Hepatocyte (in vitro differentiated cells): ENCODE results near the gene PRKRIP1. TPM values are rescaled to one million over a fixed set of nuclear protein-coding genes. Genes with fewer than 3 reads are reported as not detected.
"Not testable (repeated sequence)": the region's sequence is repeated elsewhere in the genome, so short reads cannot be mapped to it uniquely, and the experiment has no call there.

Experiments
- DNase-seq: peaks from one replicate; pipeline ENCODE4 v3.0.0-alpha.2; 2016; ENCODE audit warnings: low spot score
- H2AFZ ChIP-seq: fragments of 200-600 bp; sonication (generic); 2 replicates; pipeline ENCODE4 v1.6.0; 2016; ENCODE audit warnings: antibody characterized with exemption, mild to moderate bottlenecking
- H3K27ac ChIP-seq: fragments of 200-600 bp; sonication (generic); 2 replicates; pipeline ENCODE4 v1.5.1; 2016; ENCODE audit warnings: mild to moderate bottlenecking
- H3K27me3 ChIP-seq: fragments of 200-600 bp; sonication (generic); 2 replicates; pipeline ENCODE4 v1.6.1; 2016
- H3K36me3 ChIP-seq: fragments of 200-600 bp; sonication (generic); replicated peaks from 2 replicates; pipeline ENCODE4 v1.5.1; 2016; ENCODE audit warnings: low read depth; ENCODE audit not compliant: insufficient read depth
- H3K4me1 ChIP-seq: fragments of 200-600 bp; sonication (generic); 2 replicates; pipeline ENCODE4 v1.5.1; 2016; ENCODE audit warnings: mild to moderate bottlenecking, moderate library complexity; ENCODE audit not compliant: insufficient read depth
- H3K4me2 ChIP-seq: fragments of 200-600 bp; sonication (generic); 2 replicates; pipeline ENCODE4 v1.6.0; 2016
- H3K4me3 ChIP-seq: fragments of 200-600 bp; sonication (generic); 2 replicates; pipeline ENCODE4 v1.5.1; 2016; ENCODE audit warnings: mild to moderate bottlenecking
- H3K79me2 ChIP-seq: fragments of 200-600 bp; sonication (generic); 2 replicates; pipeline ENCODE4 v1.6.0; 2017; ENCODE audit warnings: mild to moderate bottlenecking
- H3K9me2 ChIP-seq: fragments of 200-600 bp; sonication (generic); replicated peaks from 2 replicates; pipeline ENCODE4 v1.6.0; 2017; ENCODE audit warnings: mild to moderate bottlenecking; ENCODE audit not compliant: insufficient read depth
- H3K9me3 ChIP-seq: fragments of 200-600 bp; sonication (generic); 2 replicates; pipeline ENCODE4 v1.5.1; 2016; ENCODE audit warnings: low read depth, mild to moderate bottlenecking
- H4K20me1 ChIP-seq: fragments of 200-600 bp; sonication (generic); 2 replicates; pipeline ENCODE4 v1.6.0; 2016; ENCODE audit warnings: mild to moderate bottlenecking; ENCODE audit not compliant: insufficient read depth, poor library complexity, severe bottlenecking
- EZH2 ChIP-seq: fragments of 200-600 bp; sonication (generic); IDR thresholded peaks from 2 replicates; pipeline ENCODE4 v1.6.1; 2016; ENCODE audit warnings: antibody characterized with exemption, mild to moderate bottlenecking, borderline replicate concordance
- EZH2phosphoT487 ChIP-seq: fragments of 200-600 bp; sonication (generic); IDR thresholded peaks from one replicate; pipeline ENCODE4 v1.6.1; 2018; ENCODE audit warnings: antibody characterized with exemption, mild to moderate bottlenecking, low read depth, moderate library complexity; ENCODE audit not compliant: unreplicated experiment, severe bottlenecking
- WGBS: methylation state at CpG from one replicate; pipeline ENCODE4 v1.1.6; 2016; ENCODE audit warnings: low lambda C conversion rate; ENCODE audit errors: missing lambda C conversion rate; 5-methylcytosine and 5-hydroxymethylcytosine counted together
- polyA plus RNA-seq: library from polyadenylated mRNA; unstranded; fragments of >200 nt; fragmentation: Nextera tagmentation; extraction: Ambion mirVana; gene quantifications from 2 replicates; pipeline ENCODE4 v1.2.1, GENCODE V29; 2016
- total RNA-seq: library from RNA; depleted of rRNA; stranded (reverse); fragments of >200 nt; gene quantifications from 2 replicates; pipeline ENCODE4 v1.2.3, GENCODE V29; 2014
- TF ChIP-seq, protein P1 (sequence below): fragments of 200-600 bp; sonication (generic); IDR thresholded peaks from 2 replicates; pipeline ENCODE4 v1.5.1; 2016; ENCODE audit warnings: antibody characterized with exemption, mild to moderate bottlenecking; ENCODE audit not compliant: poor library complexity

The PRKRIP1 gene
- total and polyA plus RNA-seq, 2 experiments from 2014 or later: 33.8 to 44.6 TPM

DNA sequence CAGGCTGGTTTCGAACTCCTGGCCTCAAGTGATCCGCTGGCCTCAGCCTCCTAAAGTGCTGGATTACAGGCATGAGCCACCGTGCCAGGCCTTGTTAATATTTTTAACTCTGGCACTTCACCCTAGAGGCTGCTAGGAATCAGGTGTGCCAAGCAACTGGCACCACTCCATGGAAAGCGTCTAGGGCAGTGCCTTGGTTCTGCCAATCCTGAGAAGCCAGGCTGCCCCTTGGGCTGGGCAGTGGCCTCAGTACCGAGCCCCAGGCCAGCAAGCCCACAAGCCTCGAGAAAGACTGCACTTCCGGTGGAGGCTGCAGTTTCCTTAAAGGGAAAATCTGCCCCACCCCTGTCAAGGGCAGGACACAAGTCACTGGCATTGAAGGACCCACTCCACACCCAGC lies 57.2 kb downstream of the PRKRIP1 start:
- H3K9me2 ChIP-seq: no peaks in the 10 kb centered on the region
- no peak overlapping the region for H3K27ac ChIP-seq
- 93% methylated on average over 7 of the region's 7 CpGs for WGBS
- TF ChIP-seq EZH2 (no peak), EZH2phosphoT487 (no peak)
- TF ChIP-seq, protein P1, sequence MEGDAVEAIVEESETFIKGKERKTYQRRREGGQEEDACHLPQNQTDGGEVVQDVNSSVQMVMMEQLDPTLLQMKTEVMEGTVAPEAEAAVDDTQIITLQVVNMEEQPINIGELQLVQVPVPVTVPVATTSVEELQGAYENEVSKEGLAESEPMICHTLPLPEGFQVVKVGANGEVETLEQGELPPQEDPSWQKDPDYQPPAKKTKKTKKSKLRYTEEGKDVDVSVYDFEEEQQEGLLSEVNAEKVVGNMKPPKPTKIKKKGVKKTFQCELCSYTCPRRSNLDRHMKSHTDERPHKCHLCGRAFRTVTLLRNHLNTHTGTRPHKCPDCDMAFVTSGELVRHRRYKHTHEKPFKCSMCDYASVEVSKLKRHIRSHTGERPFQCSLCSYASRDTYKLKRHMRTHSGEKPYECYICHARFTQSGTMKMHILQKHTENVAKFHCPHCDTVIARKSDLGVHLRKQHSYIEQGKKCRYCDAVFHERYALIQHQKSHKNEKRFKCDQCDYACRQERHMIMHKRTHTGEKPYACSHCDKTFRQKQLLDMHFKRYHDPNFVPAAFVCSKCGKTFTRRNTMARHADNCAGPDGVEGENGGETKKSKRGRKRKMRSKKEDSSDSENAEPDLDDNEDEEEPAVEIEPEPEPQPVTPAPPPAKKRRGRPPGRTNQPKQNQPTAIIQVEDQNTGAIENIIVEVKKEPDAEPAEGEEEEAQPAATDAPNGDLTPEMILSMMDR: no peak
- H3K79me2 ChIP-seq: no peaks in the 10 kb centered on the region
- no peak overlapping the region for H3K4me3 ChIP-seq
- H3K27me3 ChIP-seq: no peaks in the 10 kb centered on the region
- H3K9me3 ChIP-seq: no peaks in the 10 kb centered on the region
- H3K4me1 ChIP-seq: no peaks in the 10 kb centered on the region
- no peaks in the 10 kb centered on the region for H3K36me3 ChIP-seq
- DNase-seq: no peak
- H2AFZ ChIP-seq: no peak overlapping the region
- no peaks in the 10 kb centered on the region for H4K20me1 ChIP-seq
- no peak overlapping the region for H3K4me2 ChIP-seq

DNA sequence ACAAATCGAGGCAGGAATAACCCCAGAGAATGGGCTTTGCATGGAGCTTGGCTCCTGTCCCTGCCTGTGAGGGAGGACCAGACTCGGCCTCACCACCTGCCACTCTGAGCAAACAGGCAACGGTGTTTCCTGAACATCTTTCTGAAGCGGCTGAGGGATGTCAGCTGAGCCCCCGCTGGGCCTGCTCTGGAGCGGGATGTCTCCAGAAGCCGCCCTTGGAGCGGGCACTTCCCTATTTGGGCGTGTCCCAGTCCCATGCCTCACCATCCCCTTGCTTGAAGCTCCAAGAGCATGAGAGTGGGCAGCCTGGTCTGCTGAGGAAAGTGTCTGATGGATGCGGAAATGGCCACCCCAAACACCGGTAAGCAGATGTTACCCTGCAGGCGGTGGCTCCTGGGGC lies 58.3 kb downstream of the PRKRIP1 start:
- no peaks in the 10 kb centered on the region for H3K9me3 ChIP-seq
- no peaks in the 10 kb centered on the region for H3K79me2 ChIP-seq
- H3K36me3 ChIP-seq: no peaks in the 10 kb centered on the region
- no peaks in the 10 kb centered on the region for H3K27me3 ChIP-seq
- TF ChIP-seq EZH2phosphoT487 (no peak), EZH2 (no peak)
- TF ChIP-seq, protein P1: no peak
- no peak overlapping the region for H2AFZ ChIP-seq
- 83% methylated on average over 12 of the region's 12 CpGs for WGBS
- no peak overlapping the region for H3K4me3 ChIP-seq
- no peaks in the 10 kb centered on the region for H4K20me1 ChIP-seq
- no peak overlapping the region for H3K4me2 ChIP-seq
- DNase-seq: no peak
- H3K27ac ChIP-seq: no peak overlapping the region
- H3K4me1 ChIP-seq: no peaks in the 10 kb centered on the region
- H3K9me2 ChIP-seq: no peaks in the 10 kb centered on the region

DNA sequence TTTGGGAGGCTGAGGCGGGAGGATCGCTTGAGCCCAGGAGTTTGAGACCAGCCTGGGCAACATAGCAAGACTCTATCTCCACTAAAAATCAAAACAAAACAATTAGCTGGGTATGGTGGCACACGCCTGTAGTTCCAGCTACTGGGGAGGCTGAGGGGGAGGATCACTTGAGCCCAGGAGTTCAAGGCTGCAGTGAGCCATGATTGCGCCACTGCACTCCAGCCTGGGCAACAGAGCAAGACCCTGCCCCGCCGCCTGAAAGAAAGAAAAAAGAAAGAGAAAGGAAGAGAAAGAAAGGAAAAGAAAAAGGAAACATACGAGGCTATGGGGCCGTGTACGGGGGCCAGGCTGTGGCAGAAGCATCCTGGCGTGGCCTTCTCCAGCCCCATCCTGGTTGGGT lies 58.8 kb downstream of the PRKRIP1 start:
- H3K9me3 ChIP-seq, H2AFZ ChIP-seq, H4K20me1 ChIP-seq, H3K9me2 ChIP-seq, H3K27ac ChIP-seq, H3K27me3 ChIP-seq, H3K4me2 ChIP-seq, H3K36me3 ChIP-seq, DNase-seq, H3K79me2 ChIP-seq, H3K4me1 ChIP-seq, H3K4me3 ChIP-seq: not testable (repeated sequence)
- WGBS: 98% methylated on average over 10 of the region's 10 CpGs

DNA sequence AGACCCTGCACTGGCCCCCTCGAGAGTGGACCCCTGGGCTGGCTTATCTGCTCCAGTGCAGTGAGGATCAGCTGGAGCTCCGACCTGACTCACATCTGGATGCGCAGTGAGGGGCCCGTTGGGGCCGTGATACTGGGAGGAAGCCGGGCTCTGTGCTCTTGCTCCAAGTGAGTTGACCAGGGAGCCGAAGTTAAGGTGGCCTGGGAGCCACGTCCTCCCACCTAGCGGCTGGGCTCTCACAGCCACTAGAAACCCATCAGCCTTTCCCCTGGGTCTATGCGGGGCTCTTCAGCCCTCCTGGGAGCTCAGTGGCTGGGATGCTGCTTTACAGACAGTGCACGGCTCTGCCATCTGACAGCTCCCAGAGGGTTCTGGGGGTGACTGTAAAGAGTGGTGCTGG lies 59.4 kb downstream of the PRKRIP1 start:
- Histone ChIP-seq H3K9me3 (no peaks in the 10 kb centered on the region), H3K27me3 (no peaks in the 10 kb centered on the region), H3K36me3 (no peaks in the 10 kb centered on the region), H3K4me3 (no peak overlapping the region), H3K79me2 (no peaks in the 10 kb centered on the region), H3K4me2 (no peak overlapping the region), H3K27ac (no peak overlapping the region), H4K20me1 (no peaks in the 10 kb centered on the region), H3K9me2 (no peaks in the 10 kb centered on the region), H3K4me1 (no peaks in the 10 kb centered on the region), H2AFZ (no peak overlapping the region)
- 95% methylated on average over 11 of the region's 11 CpGs for WGBS
- no peak for TF ChIP-seq EZH2
- TF ChIP-seq, protein P1: no peak
- TF ChIP-seq EZH2phosphoT487: no peak
- no peak for DNase-seq
